GM18907 (cell line): ENCODE results near the gene ETV3.

Experiments
- ATAC-seq: cut with Tn5 transposase; IDR thresholded peaks from one replicate; pipeline ENCODE4 v1.9.1; 2021; ENCODE audit warnings: mild to moderate bottlenecking, moderate library complexity; ENCODE audit not compliant: unreplicated experiment

The ETV3 gene

GRCh38 chr1:157095091-157095490 lies 43.1 kb downstream of the ETV3 start:
- ATAC-seq: no peak

DNA sequence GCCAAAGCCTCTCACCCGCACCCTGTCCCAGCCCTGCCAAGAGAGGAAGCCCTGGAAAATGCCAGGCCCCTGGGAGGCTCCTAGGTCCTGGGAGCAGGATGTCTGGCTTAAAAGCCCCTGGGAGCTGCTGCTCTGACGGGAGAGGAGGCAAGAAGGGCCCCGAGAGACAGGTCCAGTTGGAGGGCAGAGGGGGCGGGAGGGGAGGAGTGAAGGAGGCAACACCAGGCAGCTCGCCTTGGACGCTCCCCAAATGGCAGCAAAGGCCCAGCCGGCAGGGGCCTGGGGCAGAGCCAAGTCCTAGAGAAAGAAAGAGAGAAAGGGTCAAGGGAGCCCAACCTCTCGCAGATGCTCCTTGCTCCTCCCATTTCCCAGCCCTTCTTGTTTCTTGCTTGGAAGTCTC lies 45.4 kb downstream of the ETV3 start:
- no peak for ATAC-seq

GRCh38 chr1:157091668-157092273 lies 46.4 kb downstream of the ETV3 start:
- no peak for ATAC-seq

- ATAC-seq: no peak
Observed at GRCh38 chr1:157091186-157091585, 47.0 kb downstream of the ETV3 start.

DNA sequence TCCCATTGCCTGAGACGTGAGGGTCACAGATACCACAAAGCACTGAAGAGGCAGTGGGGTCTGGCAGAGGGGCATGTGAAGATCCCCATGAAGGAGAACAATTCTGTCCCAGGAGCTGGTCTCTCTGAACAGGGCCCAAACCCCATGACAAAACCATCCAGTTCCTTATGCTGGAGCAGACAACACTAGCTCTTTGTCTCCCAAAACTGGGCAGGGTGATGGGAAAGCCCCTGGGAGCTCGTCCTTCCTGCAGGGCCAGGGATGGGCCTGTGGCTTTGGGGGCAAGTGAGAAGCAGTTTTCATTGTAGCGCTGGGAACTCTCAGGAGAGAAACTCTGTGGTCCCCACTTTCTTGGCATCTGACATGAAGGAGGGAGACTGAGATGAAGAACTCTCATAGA lies 47.4 kb downstream of the ETV3 start:
- no peak for ATAC-seq

DNA sequence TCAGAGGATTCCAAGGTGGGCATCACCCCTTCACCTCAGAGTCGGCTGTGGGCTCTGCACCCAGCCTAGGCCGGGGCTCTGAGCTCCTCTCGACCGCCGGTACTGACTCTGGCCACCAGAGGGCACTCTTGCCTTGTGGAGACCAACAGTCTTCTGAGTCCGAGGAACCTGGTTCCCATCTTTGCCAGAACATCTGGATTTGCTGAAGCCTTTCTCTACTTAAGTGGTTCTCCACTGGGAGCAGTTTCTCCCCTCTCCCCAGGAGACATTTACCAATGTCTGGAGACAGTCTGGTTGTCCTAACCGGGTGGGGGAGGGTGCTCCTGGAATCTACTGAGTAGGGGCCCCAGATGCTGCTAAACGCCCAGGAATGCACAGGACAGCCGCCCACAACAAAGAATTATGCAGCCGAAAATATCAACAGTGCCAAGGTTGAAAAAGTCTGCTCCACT lies 48.0 kb downstream of the ETV3 start:
- ATAC-seq: no peak

DNA sequence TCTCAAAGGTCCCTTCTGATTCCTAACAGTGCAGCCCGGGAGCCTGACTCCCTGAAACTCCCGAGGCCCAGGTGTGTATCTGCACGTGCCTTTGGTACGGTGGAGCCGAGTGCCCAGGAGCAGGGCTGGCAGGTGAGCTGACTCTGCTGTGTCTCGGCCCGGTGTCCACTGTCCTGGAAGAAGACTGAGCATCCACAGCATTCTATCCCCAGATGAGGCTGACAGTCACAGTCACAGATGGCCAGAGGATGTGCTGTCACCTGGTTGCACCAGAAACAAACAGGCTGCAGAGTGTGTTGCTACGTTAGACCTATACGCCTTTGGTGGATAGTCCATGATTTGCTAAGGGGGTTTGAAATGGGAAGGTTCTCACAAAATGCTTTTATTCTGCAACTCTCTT lies 48.4 kb downstream of the ETV3 start:
- no peak for ATAC-seq

DNA sequence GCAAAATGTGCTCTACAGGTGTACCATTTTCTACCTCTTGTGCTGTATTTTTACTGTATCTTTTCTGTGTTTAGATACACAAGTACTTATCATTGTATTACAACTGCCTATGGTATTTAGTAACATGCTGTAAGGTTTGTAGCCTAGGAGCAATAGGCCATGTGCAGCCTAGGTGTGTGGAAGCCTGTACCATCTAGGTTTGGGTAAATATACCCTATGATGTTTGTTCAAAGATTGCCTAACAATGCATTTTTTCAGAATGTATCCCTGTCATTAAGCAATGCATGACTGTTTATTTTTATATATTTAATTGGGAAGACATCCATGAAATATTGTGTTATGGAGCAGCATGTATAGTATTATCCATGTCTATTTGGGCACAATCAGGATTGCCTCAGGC lies 49.6 kb downstream of the ETV3 start:
- ATAC-seq: no peak

GRCh38 chr1:157087030-157087429 lies 51.2 kb downstream of the ETV3 start:
- ATAC-seq: no peak

DNA sequence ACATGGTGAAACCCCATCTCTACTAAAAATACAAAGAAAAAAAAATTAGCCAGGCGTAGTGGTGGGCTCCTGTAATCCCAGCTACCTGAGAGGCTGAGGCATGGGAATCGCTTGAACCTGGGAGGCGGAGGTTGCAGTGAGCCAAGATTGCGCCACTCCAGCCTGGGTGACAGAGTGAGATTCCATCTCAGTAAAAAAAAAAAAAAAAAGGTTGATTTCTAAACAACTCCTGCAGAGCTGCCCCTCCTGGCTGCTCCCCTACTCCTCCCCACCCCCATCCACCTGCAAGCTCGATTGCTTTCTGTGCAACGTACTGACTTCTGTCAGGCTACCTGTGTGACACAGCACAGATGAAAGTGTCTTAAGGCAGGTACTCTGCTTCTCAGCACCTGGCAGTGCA lies 51.9 kb downstream of the ETV3 start:
- ATAC-seq: no peak

DNA sequence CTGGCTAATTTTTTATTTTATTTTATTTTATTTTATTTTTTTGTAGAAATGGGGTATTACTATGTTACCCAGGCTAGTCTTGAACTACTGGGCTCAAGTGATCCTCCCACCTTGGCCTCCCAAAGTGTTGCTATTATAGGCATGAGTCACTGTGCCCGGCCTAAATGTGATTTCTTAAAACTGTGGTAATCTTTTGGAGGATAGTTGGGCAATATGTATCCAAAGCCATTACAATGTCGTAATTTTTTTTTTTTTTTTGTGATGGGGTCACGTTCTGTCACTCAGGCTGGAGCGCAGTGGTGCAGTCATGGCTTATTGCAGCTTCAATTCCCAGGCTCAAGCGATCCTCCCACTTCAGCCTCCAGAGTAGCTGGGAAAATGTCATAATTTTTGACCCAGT lies 52.8 kb downstream of the ETV3 start:
- ATAC-seq: no peak

DNA sequence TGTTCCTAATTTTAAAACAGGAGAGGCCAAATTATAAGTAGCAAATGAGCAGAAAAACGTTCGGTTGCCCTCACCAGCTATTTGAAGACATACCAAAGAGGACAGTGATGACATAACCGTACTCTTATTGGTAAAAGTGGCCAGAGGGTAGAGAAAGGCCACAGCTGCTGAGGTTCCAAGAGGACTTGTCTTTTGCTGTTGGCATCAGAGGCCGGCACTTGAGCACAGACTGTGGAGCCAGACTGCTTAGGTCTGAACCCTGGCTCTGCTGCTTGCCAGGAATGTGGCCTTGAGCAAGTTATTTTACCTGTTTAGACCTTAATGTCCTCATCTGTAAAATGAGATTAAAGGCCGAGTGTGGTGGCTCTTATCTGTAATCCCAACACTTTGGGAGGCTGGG lies 53.5 kb downstream of the ETV3 start:
- ATAC-seq: no peak

DNA sequence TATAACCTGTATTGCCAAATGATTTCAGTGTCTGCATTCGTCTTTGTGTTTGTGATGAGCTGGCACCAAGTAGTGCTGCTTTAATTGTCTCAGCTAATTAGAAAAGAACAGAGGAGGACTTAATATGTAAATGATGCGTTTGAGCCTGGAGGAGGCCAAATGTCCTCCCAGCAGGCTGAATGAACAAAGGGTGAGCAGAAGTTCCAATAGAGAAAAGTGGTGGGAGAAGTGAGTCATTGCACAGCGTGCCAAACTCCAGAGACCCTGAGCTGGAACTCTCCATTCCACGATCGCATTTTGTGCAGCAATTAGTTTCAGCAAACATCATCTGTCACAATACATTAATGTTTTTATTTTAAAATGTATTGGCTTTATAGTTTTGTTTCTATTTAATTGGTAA lies 56.5 kb downstream of the ETV3 start:
- ATAC-seq: no peak

DNA sequence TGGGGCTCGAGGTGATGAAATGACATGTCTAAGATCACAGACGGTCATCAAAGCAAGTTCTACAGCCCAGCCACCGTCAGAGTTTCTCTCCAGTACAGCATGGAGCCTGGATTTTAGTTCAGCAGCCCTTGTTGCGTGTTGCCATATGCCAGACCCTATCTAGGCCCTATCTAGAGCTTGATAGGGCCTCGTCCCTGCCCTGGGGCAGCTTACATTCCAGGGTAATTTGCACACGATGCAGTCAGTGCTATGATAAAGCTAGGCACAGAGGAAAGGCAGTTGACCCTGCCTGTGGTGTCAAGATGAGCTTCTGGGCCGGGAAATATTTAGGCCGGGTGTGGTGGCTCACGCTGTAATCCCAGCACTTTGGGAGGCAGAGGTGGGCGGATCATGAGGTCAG lies 57.5 kb downstream of the ETV3 start:
- ATAC-seq: no peak

DNA sequence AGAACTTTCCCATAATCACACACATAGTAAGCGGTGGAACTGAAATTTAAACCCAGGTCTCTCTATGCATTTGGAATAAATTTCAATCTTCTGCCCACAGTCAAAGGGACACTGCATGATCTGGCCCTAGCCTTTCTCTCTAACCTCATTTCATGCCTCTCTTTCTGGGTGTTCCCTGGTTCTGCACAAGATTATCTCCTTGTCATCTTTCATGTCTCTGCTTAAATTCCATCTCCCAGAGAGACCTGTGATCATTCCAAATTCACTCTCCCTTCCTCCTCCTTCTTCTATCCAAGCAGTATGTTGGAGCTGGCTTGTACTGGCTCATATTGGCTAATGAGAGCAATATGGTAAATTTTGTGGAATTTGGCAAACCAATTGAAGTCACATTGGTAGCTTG lies 60.8 kb downstream of the ETV3 start:
- no peak for ATAC-seq

- no peak for ATAC-seq
Observed at GRCh38 chr1:157073944-157074685, 64.1 kb downstream of the ETV3 start.
